GDM1 (cell line): Measurements from ENCODE around the gene PICK1.
"Not testable (repeated sequence)": the region's sequence is repeated elsewhere in the genome, so short reads cannot be mapped to it uniquely, and the experiment has no call there.

ENCODE experiments used
- DNase-seq: peaks from one replicate; lab custom pipeline; 2025; lab: John Stamatoyannopoulos, UW

The PICK1 gene

GRCh38 chr22:38117556-38117955 lies 60.4 kb downstream of the PICK1 start:
- DNase-seq, result not testable (repeated sequence)

- DNase-seq, result no peak
Observed at GRCh38 chr22:38118182-38118581, 61.0 kb downstream of the PICK1 start.

- DNase-seq, result not testable (repeated sequence)
Observed at GRCh38 chr22:38118747-38119146, 61.5 kb downstream of the PICK1 start.

GRCh38 chr22:38120359-38121110 lies 63.3 kb downstream of the PICK1 start:
- DNase-seq, result no peak

- no peak for DNase-seq
Observed at GRCh38 chr22:38122616-38123015, 65.4 kb downstream of the PICK1 start.

GRCh38 chr22:38124236-38124974 lies 67.2 kb downstream of the PICK1 start:
- DNase-seq, result no peak

GRCh38 chr22:38125038-38125610 lies 67.9 kb downstream of the PICK1 start:
- no peak for DNase-seq
